ENCODE data around the gene BNIP3.
A peak's percentile ranks its signal among the peaks of the same experiment; 100 is the strongest.

Gene BNIP3

DNA sequence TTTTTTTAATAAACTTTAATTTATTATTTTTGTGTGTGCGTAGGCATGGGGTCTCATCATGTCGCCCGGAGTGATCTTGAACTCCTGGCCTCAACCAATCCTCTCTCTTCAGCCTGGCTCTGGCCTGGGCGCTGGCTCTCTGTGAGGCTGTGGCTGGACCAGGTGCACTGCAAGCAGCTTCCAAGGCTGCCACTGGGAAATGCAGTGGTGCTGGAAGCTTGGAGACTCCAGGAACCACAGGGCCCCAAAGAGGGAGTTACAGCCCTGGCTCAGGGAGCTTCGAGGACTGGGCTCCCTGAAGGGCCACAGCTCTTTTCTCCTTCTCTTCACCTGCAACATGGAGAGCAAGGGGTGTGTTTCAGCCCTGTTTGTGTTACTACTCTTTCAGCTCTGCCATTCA is 36.7 kb upstream of the BNIP3 start:
- 85% methylated on average over 5 of the region's 5 CpGs for WGBS
- H3K9ac ChIP-seq (ENCODE audit: low read depth, low read length) = no peak overlapping the region

GRCh38 chr10:132016514-132016913 is 34.8 kb upstream of the BNIP3 start:
- 78% methylated on average over 6 of the region's 6 CpGs for WGBS
- H3K27me3 ChIP-seq (ENCODE audit: insufficient read depth, low read length) = no peaks in the 10 kb centered on the region
- peaks cover 6% of the 10 kb centered on the region for H3K4me1 ChIP-seq (ENCODE audit: insufficient read depth, low read length)
- H3K27ac ChIP-seq (ENCODE audit: low read depth, low read length) = no peak overlapping the region
- H3K9me3 ChIP-seq (ENCODE audit: insufficient read depth, low read depth, low read length) = no peaks in the 10 kb centered on the region
- H3K4me3 ChIP-seq (ENCODE audit: low read length) = no peak overlapping the region
- H3K9ac ChIP-seq (ENCODE audit: low read depth, low read length) = no peak overlapping the region
- H3K36me3 ChIP-seq (ENCODE audit: insufficient read depth, low read length) = no peaks in the 10 kb centered on the region

More for the DNA sequence above, 36.7 kb upstream of the BNIP3 start:
- peaks cover 4% of the 10 kb centered on the region for H3K27me3 ChIP-seq (ENCODE audit: insufficient read depth, low read length)
- no peak overlapping the region for H3K27ac ChIP-seq (ENCODE audit: low read depth, low read length)
- no peaks in the 10 kb centered on the region for H3K9me3 ChIP-seq (ENCODE audit: insufficient read depth, low read depth, low read length)
- no peak overlapping the region for H3K4me3 ChIP-seq (ENCODE audit: low read length)
- no peaks in the 10 kb centered on the region for H3K36me3 ChIP-seq (ENCODE audit: insufficient read depth, low read length)
- peaks cover 6% of the 10 kb centered on the region for H3K4me1 ChIP-seq (ENCODE audit: insufficient read depth, low read length)

GRCh38 chr10:132011445-132011844 is 29.7 kb upstream of the BNIP3 start:
- H3K27ac ChIP-seq (ENCODE audit: low read depth, low read length) = no peak overlapping the region
- no peaks in the 10 kb centered on the region for H3K27me3 ChIP-seq (ENCODE audit: insufficient read depth, low read length)
- H3K9ac ChIP-seq (ENCODE audit: low read depth, low read length) = no peak overlapping the region
- no peaks in the 10 kb centered on the region for H3K36me3 ChIP-seq (ENCODE audit: insufficient read depth, low read length)
- peaks cover 42% of the 10 kb centered on the region for H3K4me1 ChIP-seq (ENCODE audit: insufficient read depth, low read length)
- WGBS = 91% methylated on average over 1 of the region's 1 CpG
- no peak overlapping the region for H3K4me3 ChIP-seq (ENCODE audit: low read length)
- no peaks in the 10 kb centered on the region for H3K9me3 ChIP-seq (ENCODE audit: insufficient read depth, low read depth, low read length)

- Histone ChIP-seq H3K27me3 (ENCODE audit: insufficient read depth, low read length) (no peaks in the 10 kb centered on the region), H3K36me3 (ENCODE audit: insufficient read depth, low read length) (no peaks in the 10 kb centered on the region), H3K4me3 (ENCODE audit: low read length) (no peak overlapping the region), H3K4me1 (ENCODE audit: insufficient read depth, low read length) (peaks cover 43% of the 10 kb centered on the region), H3K9me3 (ENCODE audit: insufficient read depth, low read depth, low read length) (no peaks in the 10 kb centered on the region), H3K9ac (ENCODE audit: low read depth, low read length) (no peak overlapping the region), H3K27ac (ENCODE audit: low read depth, low read length) (no peak overlapping the region)
- WGBS = 51% methylated on average over 6 of the region's 6 CpGs
Observed at GRCh38 chr10:132011024-132011423, 29.3 kb upstream of the BNIP3 start.

- H3K4me1 ChIP-seq (ENCODE audit: insufficient read depth, low read length) = peaks cover 43% of the 10 kb centered on the region
- 96% methylated on average over 2 of the region's 2 CpGs for WGBS
- H3K9me3 ChIP-seq (ENCODE audit: insufficient read depth, low read depth, low read length) = 0 out of 2 replicates have a peak, but pooled peaks cover 1% of the 10 kb centered on the region
- no peaks in the 10 kb centered on the region for H3K27me3 ChIP-seq (ENCODE audit: insufficient read depth, low read length)
- no peaks in the 10 kb centered on the region for H3K36me3 ChIP-seq (ENCODE audit: insufficient read depth, low read length)
- H3K4me3 ChIP-seq (ENCODE audit: low read length) = no peak overlapping the region
- H3K27ac ChIP-seq (ENCODE audit: low read depth, low read length) = no peak overlapping the region
- H3K9ac ChIP-seq (ENCODE audit: low read depth, low read length) = no peak overlapping the region
Observed at GRCh38 chr10:132010483-132010882, 28.8 kb upstream of the BNIP3 start.

DNA sequence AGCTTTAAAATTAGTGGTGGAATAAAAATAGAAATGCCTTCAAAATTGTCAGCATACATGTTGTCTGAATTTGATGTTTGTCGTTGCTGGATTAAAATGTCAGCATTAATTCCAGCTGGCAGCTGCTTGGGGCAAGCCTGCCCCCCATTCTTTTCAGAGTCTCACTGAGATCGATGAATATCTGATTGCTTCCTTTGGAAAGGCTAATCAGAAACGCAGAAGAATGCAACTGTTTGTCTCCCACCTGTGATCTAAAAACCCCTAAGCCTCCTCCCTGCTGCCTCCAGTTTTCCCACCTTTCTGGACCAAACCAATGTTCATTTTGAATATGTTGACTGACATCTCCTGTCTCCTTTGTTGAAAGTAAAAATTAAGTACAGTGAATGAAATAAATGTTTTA is 27.9 kb upstream of the BNIP3 start:
- Histone ChIP-seq H3K36me3 (ENCODE audit: insufficient read depth, low read length) (no peaks in the 10 kb centered on the region), H3K4me1 (ENCODE audit: insufficient read depth, low read length) (peaks cover 43% of the 10 kb centered on the region), H3K9me3 (ENCODE audit: insufficient read depth, low read depth, low read length) (0 out of 2 replicates have a peak, but pooled peaks cover 3% of the 10 kb centered on the region), H3K4me3 (ENCODE audit: low read length) (no peak overlapping the region), H3K9ac (ENCODE audit: low read depth, low read length) (no peak overlapping the region), H3K27me3 (ENCODE audit: insufficient read depth, low read length) (no peaks in the 10 kb centered on the region), H3K27ac (ENCODE audit: low read depth, low read length) (no peak overlapping the region; the same call in 1 of the 2 replicates)
- WGBS = 44% methylated on average over 3 of the region's 3 CpGs

GRCh38 chr10:132007681-132008080 is 26.0 kb upstream of the BNIP3 start:
- H3K4me3 ChIP-seq (ENCODE audit: low read length) = no peak overlapping the region
- 90% methylated on average over 10 of the region's 10 CpGs for WGBS
- no peak overlapping the region; the same call in 1 of the 2 replicates for H3K27ac ChIP-seq (ENCODE audit: low read depth, low read length)
- H3K4me1 ChIP-seq (ENCODE audit: insufficient read depth, low read length) = peaks cover 47% of the 10 kb centered on the region
- H3K36me3 ChIP-seq (ENCODE audit: insufficient read depth, low read length) = no peaks in the 10 kb centered on the region
- H3K9ac ChIP-seq (ENCODE audit: low read depth, low read length) = no peak overlapping the region
- H3K27me3 ChIP-seq (ENCODE audit: insufficient read depth, low read length) = no peaks in the 10 kb centered on the region
- 0 out of 2 replicates have a peak, but pooled peaks cover 3% of the 10 kb centered on the region for H3K9me3 ChIP-seq (ENCODE audit: insufficient read depth, low read depth, low read length)

DNA sequence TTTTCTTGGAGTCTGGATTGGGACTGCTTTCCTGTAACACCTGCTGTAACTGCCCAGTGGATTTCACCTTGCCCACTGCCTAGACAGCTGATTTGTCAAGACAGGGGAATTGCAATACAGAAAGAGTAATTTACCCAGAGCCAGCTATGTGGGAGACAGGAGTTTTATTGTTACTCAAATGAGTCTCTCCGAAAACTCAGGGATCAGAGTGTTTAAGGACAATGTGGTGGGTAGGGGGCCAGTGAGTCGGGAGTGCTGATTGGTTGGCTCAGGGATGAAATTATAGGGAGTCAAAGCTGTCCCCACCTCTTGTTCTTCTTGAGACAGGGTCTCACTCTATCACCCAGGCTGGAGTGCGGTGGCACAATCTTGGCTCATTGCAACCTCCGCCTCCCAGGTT is 25.2 kb upstream of the BNIP3 start:
- no peaks in the 10 kb centered on the region for H3K36me3 ChIP-seq (ENCODE audit: insufficient read depth, low read length)
- H3K9ac ChIP-seq (ENCODE audit: low read depth, low read length) = no peak overlapping the region
- H3K27me3 ChIP-seq (ENCODE audit: insufficient read depth, low read length) = no peaks in the 10 kb centered on the region
- H3K4me1 ChIP-seq (ENCODE audit: insufficient read depth, low read length) = peaks cover 47% of the 10 kb centered on the region
- peak overlapping the region; percentile 64; the same call in 1 of the 2 replicates for H3K27ac ChIP-seq (ENCODE audit: low read depth, low read length)
- H3K9me3 ChIP-seq (ENCODE audit: insufficient read depth, low read depth, low read length) = 0 out of 2 replicates have a peak, but pooled peaks cover 3% of the 10 kb centered on the region
- 56% methylated on average over 4 of the region's 4 CpGs for WGBS
- H3K4me3 ChIP-seq (ENCODE audit: low read length) = no peak overlapping the region

- H3K36me3 ChIP-seq (ENCODE audit: insufficient read depth, low read length) = no peaks in the 10 kb centered on the region
- H3K4me1 ChIP-seq (ENCODE audit: insufficient read depth, low read length) = peaks cover 37% of the 10 kb centered on the region
- no peak overlapping the region for H3K9ac ChIP-seq (ENCODE audit: low read depth, low read length)
- H3K4me3 ChIP-seq (ENCODE audit: low read length) = no peak overlapping the region
- no peak overlapping the region for H3K27ac ChIP-seq (ENCODE audit: low read depth, low read length)
- H3K27me3 ChIP-seq (ENCODE audit: insufficient read depth, low read length) = no peaks in the 10 kb centered on the region
- 91% methylated on average over 6 of the region's 6 CpGs for WGBS
- 0 out of 2 replicates have a peak, but pooled peaks cover 3% of the 10 kb centered on the region for H3K9me3 ChIP-seq (ENCODE audit: insufficient read depth, low read depth, low read length)
Observed at GRCh38 chr10:132005147-132005546, 23.4 kb upstream of the BNIP3 start.

- no peaks in the 10 kb centered on the region for H3K36me3 ChIP-seq (ENCODE audit: insufficient read depth, low read length)
- whole genome bisulfite sequencing = 71% methylated on average over 10 of the region's 10 CpGs
- H3K27ac ChIP-seq (ENCODE audit: low read depth, low read length) = no peak overlapping the region
- H3K4me3 ChIP-seq (ENCODE audit: low read length) = no peak overlapping the region
- H3K27me3 ChIP-seq (ENCODE audit: insufficient read depth, low read length) = no peaks in the 10 kb centered on the region
- H3K9ac ChIP-seq (ENCODE audit: low read depth, low read length) = no peak overlapping the region
- 0 out of 2 replicates have a peak, but pooled peaks cover 3% of the 10 kb centered on the region for H3K9me3 ChIP-seq (ENCODE audit: insufficient read depth, low read depth, low read length)
- H3K4me1 ChIP-seq (ENCODE audit: insufficient read depth, low read length) = peaks cover 26% of the 10 kb centered on the region
Observed at GRCh38 chr10:132004052-132004451, 22.3 kb upstream of the BNIP3 start.

GRCh38 chr10:132003282-132003924 is 21.7 kb upstream of the BNIP3 start:
- 85% methylated on average over 12 of the region's 12 CpGs for WGBS
- H3K27ac ChIP-seq (ENCODE audit: low read depth, low read length) = no peak overlapping the region
- H3K36me3 ChIP-seq (ENCODE audit: insufficient read depth, low read length) = no peaks in the 10 kb centered on the region
- H3K9me3 ChIP-seq (ENCODE audit: insufficient read depth, low read depth, low read length) = 0 out of 2 replicates have a peak, but pooled peaks cover 3% of the 10 kb centered on the region
- peaks cover 28% of the 10 kb centered on the region for H3K4me1 ChIP-seq (ENCODE audit: insufficient read depth, low read length)
- H3K9ac ChIP-seq (ENCODE audit: low read depth, low read length) = no peak overlapping the region
- H3K27me3 ChIP-seq (ENCODE audit: insufficient read depth, low read length) = no peaks in the 10 kb centered on the region
- no peak overlapping the region for H3K4me3 ChIP-seq (ENCODE audit: low read length)

All from HUES64 (cell line).